Activated naive CD8-positive, alpha-beta T cell treated with anti-CD3 and anti-CD28 coated beads, Interleukin-2, amount 50 U/mL, for 16 hours (primary cell): ENCODE data around the gene EVL.

Experiments used
- DNase-seq: peaks from one replicate; pipeline ENCODE4 v3.0.0-alpha.2; 2020; ENCODE audit warnings: low read depth, low spot score

EVL gene

DNA sequence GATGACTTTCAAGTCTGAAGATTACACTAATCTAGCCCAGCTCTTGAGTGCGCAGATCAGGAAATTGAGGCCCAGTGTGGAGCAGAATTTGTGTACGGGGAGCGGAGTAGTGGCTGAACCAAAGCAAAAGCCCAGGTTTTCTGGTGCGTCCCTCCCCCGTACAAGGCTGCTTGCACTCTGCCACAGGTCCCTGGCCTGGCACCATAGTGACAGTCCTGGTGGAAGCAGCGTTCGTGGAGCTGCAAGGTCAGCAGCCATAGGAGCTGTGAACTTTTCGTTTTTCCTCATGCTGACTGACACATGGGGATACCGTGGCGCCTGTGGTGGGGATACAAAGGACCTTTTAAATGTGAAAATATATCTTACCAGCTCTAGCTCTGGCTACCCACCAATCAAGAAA is 1.7 kb downstream of the EVL start:
- DNase-seq = no peak

DNA sequence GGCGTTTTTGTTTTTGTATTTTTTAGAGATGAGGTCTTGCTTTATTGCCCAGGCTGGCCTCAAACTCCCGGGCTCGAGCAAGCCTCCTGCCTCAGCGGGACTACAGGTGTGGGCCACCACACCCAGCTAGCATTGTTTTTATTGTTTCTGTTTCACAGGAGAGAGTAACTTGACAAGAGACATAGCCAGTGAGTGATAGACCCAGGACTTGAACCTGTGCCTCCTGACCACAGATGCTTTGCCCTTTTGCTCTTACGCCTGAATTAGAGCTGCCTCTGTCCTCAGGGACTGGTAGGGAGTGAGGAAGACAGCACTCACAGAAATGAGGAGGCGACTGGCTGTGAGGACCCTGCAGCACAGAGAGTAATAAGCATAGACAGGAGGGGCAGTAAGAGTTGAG is 2.3 kb downstream of the EVL start:
- DNase-seq = no peak

DNA sequence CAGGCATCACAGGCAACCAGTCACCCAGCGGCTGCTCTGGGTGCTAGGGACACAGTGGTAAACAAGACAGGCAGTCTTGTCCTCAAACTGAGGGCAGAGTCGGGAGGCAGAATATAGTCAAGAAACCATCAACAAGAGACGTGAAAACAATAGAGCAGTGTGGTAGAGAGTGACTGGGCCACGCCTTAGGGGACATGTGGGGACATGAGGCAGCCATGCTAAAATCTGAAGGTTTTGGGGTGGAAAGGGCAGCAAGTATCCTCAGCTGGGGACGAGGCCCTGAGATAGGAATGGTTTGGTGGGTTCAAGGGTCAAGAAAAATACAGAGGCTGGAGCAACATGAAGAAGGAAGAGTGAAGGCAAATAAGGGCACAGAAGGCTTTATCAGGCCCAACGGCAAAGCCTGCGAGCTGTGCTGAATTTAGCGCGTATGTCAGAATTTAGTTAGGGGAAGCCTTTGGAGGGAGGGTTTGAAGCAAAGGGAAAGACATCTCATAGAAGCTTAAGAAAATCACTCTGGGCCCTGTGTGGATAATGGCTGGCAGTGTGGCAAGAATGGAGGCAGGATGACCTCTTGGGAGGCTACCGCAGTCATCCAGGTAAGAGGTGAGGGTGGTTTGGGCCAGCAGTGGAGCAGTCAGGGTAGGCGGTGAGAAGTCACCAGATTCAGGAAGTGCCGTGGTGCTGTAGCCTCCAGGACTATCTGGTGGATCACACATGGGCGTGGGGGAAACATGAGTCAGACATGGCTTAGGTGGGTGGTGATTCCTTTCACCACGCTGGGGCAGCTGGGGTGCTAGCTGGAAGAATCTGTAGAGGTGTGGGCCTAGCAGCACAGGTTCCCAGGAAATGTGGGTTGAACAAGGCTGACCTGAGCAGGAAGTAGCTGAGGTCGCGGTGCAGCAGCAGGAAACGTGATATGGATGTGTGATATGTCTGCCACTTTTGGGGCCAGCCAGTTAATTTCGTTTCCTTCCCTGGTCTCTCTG is 3.0 kb downstream of the EVL start:
- DNase-seq = peak; percentile 74

DNA sequence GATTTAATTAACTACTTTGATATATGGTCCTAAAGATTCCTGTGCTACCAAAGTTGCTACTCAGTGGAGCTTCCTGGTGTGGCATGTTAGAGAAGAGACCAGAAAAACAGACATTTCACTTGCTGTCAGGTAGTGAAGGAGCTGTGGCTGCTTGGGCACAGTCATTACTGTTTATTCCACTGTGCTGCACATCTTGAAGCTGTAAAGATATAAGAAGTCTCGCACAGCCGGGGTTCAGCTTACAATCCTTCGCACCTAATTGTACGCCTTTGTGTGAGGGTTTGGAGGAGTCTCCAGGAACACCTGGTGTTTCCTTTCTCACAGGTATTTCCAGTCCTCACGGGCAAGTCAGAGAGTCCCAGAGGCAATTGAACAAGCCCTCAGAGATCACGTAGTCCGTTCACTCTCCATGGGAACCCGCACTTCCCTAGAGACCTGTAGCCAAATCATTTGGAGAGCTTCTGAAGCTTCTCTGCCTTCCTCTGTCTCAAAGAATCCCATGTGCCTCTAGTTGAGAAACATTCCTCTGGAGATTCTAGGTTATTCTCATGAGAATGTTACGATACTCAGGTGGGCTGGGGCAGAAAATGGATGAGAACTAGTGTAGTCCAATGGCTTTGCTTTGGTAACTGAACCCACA is 4.1 kb downstream of the EVL start:
- no peak for DNase-seq

DNA sequence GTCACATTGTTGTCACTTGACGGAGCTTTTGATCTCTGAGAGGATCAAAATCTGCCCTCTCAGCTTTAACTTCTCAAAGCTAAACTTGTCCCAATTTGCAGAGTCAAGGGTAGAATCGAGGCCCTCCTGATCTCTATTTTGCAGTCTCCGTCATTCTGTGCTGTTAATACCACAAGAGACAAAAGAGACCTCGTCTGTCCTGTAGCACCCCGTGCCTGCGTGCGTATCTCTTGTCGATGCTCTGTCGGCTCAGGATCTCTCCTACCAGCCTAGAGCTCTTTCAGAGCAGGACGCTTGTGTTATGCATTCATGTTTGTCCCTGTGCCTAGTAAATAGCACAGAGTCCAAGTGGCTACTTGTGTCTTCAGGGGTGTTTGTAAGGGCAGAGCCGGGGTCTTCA is 5.1 kb downstream of the EVL start:
- no peak for DNase-seq

DNA sequence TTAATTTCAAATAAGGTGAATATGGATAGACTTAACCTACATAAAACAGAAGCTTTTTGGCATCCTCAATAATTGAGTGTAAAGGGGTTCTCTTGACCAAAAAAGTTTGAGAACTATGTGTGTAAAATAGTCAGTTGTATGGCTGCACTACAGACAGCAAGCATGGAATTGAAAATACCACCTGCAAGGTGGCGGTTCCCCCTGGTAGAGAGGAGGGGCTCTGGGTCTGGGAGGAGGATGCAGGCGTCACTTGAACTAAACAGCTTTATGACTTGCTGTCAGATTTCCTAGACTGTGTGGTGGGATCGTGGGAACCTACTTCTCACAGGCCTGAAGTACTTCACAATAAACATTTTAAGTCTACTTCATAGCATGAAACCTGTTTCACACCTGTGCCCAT is 6.3 kb downstream of the EVL start:
- no peak for DNase-seq

DNA sequence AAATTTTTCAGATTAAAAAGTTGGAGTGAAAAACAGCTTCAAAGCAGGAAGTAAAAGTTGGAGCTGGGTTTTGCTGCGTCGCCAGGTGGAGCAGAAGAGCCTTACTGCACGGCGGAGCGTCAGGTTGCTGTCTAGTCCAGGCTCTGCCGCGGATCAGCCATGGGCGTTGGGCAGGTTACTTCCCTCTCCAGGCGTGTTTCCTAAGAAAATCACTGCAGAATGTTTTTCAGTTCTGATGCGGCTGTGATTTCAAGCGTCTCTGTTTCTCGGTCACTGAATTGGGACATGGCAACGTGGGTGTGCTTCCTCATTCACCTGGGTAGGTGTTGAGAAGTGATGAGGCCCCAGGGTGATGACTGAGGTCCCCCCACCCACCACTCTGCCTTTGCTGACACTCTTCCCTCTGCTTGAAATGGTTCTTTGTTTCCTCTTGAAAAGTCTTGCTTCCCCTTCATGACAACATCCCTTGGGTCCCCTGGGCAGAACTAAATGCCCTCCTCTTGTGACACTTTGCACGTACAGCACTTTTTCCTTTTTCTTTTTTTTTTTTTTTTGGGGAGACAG is 7.6 kb downstream of the EVL start:
- DNase-seq = no peak

DNA sequence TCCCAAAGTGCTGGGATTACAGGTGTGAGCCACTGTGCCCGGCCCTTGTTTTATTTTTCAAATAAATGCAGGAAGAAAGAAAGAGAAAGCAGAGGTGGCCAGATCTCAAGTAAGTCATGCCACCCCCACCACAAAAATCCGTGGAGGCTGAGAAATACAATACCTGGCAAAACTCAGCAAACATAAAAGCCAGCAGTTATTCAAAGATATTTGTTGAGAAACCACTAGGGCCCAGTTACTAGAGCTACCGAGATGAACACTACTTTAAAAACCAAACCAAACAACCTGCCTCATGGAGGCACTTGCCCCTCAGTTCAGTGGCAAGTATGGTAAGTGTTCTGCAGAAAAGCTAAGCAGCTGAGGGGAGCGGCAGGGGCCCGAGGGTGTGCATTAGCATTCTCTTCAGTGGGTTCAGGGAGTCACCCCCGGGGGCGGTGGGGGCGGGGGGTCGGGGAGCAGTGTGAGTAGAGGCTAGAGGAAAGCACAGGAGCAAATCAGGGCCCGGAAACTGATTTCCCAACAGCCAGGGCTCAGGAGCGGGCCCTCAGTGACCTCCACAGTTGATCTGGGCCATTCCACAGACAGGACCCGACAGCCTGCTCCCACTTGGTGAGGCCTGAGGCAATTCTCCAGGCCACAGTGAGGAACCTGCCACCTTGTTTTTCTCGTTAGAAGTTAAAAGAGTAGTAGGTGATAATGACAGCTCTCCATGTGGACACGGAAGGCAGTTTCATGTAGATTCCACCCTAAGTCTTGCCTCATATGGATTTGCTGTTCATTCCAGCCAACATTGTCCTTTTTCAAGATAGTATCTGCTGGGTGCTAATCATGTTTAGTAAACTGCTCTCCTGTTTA is 8.6 kb downstream of the EVL start:
- DNase-seq = no peak

DNA sequence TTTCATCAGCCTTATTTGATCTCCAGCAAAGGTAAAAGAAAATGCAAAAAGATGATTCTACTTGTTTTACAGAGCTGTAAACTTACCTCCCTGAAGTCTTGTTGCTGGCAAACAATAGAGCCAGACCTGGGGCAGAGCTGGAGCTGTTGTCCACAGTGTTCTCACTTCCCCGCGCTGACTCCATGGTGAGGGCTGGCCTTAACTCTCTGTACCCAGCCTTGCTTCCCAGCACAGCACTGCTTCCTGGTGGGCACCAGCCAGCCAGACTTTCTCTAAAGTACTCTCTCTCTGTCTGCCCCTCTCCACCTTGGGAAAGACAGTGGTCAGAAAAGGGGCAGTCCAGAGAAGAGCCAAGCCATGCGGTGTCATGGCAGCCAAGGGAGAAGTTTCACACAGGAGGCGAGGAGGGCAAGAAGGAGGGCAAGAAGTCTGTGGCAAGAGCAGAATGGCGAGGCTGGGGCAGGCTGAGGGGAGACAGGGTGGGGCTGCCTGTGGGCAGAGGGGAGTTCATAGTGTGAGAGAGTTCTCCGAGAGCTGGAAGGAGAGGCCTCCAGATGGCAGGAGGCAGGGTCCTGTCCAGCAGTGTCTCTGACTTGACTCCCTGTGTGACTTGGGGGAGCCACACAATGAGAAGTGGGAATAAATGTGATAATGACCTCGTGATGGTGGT is 9.3 kb downstream of the EVL start:
- no peak for DNase-seq

DNA sequence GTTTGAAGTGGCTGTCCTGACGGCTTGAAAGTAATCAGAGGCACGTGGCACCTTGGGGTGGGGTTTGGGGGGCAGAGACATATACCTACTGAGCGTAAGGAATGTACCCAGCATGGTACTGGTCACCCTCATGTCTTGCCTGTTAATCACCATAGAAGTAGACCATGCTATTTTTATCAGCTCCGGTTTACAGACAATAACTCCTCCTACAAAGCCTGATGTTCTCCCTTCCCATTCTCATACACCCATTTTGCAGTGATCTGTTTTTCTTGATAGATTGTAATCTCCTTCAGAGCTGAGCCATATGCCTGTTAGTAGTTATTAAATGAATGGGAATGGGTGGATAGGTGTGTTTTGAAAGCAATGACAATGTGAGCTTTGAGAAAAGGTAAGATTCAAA is 10.5 kb downstream of the EVL start:
- no peak for DNase-seq

DNA sequence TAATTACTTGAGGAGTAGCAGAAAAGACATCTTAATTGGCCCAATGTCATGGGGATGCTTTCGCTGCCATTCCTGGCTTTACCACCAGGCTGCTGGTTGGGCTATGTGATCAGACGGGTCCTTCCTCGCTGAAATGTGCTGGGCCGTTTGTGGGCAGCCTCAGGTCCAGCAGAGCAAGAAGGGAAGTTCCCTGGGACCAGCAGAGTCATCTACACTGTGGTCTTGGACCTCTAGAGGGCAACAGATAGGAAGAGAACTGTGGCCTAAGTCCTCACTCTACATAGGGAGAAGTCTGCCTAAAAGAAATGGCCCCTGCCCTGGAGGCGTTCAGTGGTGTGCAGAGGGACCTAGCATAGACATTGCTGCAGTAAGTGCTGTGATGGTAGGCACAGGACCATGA is 10.9 kb downstream of the EVL start:
- DNase-seq = no peak

DNA sequence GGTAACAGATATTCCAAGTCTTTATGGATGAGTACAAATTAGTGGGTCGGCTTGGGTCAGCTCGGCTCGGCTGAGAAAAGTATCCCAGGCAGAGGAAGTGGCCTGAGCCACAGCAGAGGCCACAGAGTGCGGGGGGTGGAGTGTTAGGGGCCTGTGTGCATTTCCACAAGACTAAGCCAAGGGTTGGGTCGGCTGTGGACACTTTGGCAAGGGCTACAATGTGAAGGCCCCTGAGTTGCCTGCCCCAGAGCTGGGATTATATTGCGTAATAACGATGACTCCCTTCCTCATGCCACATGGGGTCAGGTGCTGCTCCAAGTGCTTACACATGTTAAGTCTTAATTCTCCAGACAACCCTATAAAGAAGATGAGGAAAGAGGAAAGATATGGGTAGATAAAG is 11.4 kb downstream of the EVL start:
- no peak for DNase-seq

DNA sequence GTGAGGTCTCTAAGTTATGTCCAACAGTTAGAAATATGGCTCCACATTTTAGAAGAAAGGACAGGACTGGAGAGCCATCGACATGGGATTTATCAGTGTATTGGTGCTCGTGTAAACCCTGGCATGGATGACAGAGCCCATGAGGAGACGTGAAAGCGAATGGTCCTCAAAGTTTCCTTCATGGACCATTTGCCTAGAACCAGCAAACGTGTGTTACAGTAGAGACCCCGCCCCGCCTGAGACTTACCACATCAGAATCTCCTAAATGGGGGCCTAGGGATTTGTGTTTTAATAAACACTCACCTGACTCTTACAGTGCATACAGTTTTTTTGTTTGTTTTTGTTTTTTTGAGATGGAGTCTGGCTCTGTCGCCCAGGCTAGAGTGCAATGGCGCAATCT is 12.2 kb downstream of the EVL start:
- no peak for DNase-seq

DNA sequence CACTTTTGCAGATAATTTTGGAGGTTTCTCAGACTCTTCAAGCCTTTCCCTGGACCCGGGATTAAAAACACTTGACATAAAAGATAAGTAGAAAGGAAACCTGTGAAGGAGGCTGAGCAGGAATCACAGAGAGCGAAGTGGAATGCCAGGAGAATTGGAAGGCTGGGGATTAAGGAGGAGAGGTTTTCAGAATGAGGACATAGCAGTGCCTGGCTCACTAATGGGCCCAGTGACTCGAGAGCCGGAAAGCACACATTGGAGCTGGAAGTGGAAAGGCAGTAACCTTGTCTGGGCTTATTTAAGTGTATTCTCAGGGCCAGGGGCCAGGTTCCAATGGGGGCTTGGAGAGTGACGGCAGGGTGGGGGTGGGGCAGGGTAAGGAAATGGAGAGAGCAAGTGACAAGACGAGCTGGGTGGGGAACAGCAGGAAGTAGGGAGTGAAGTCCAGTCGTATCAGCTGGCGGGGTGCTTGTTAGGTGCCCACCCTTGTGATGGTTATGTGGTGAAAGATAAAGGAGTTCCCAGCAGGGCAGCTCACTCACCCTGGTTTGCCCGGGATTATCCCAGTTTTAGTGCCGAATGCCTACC is 13.1 kb downstream of the EVL start:
- DNase-seq = no peak

DNA sequence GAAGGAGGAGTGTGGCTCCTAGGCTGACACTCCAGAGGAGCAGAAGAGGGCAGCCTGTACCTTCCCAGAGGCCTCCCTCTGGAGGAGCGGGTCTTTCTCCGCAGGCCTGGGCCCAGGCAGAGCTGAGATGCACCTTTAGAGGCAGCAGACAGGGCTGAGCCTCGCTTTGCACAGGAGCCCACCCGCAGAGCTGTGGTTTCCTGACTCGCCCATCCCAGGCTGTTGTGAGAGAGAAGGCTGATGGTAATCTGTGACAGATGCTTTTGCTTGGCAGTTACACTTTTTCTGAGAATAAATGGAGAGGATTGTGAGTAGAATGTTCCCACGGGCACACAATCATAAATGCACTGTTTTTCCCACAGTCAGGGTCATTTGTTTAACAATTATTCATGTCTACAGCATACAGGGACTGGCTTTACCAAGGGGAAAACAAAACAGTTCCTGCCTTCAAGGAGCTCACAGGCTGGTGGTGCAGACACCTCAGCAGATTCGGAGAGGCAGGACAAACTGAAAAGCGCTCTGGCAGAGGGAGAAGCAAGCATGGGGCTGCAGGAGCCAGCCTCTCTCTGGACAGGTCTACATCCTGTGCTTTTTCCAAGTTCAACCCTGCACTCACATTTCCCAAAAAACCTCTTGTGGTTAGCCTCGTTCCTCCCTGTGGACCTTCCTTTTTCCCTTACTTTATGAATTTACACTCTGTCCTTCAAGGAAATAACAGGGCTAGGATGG is 13.9 kb downstream of the EVL start:
- peak; percentile 51 for DNase-seq

DNA sequence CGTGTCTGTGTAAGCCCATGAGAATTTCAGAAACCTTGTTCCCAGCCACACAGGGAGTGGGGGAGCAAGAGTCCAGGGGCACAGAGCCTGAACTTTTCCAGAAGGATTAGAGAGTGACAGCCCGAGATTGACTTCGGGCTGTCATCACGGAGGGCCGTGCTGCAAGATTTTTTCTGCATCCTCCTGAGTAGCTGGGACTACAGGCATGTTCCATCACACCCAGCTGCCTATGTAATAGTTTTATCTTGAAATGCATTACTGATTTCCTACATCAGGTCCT is 14.4 kb downstream of the EVL start:
- no peak for DNase-seq

DNA sequence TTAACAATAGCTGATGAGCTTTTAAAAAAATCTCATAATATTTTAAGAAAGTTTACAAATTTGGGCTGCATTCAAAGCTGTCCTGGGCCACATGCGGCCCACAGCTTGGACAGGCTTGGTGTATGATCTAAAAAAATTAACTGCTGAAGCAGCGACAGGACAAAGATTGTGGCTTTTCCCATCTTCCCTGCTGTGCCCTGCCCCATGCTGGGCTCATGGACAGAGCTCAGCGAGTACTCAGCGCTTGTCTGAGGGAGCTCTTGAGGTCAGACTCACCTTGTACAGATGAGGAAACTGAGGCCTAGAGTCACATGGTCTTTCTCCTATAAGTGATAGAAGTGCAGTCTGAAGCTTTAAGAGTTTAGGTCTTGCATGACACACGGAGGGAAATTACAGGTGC is 15.0 kb downstream of the EVL start:
- no peak for DNase-seq

DNA sequence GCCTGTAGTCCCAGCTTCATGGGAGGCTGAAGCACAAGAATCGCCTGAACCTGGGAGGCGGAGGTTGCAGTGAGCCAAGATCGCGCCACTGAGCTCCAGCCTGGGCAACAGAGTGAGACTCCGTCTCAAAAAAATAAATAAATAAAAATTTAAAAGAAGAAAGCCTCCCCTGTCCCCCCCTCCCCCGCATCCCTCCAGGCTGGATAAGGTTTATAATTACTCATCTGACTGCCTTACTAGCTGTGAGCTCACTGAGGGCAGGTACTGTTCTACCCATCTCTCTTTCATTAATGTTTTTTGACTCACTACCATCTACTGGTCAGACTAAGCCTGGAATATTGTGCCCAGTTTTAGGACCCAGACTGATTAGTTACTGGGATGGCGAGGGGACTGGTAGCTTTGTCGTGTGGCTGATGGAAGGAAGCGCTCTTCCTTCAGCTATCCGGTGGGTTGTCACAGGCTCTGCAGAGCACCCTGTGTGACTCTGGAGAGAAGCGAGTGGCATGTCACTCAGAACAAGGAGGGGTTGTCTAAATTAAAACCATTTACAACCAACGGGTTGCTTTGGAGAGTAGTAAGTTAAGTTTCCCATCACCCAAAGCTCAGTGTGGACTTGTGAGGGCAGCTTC is 16.9 kb downstream of the EVL start:
- DNase-seq = no peak

DNA sequence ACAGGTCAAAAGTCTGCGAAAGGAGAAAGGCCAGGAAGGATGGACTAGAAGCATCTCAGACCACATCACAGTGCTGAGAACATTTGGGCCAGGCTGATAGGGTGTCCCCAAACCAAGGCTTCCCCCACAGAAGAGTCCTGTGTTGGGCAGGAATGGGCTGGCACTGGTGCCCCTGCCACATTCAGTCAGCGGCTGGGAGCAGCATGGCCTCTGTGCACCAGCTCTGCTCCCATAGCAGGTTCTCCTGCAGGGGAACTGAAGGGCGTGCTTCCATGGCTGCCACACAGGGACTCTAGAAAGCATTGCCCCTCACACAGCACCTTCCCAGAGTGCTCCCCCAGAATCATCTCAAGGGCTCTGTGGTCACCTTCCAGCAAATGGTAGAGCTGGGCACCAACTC is 17.5 kb downstream of the EVL start:
- DNase-seq = no peak

DNA sequence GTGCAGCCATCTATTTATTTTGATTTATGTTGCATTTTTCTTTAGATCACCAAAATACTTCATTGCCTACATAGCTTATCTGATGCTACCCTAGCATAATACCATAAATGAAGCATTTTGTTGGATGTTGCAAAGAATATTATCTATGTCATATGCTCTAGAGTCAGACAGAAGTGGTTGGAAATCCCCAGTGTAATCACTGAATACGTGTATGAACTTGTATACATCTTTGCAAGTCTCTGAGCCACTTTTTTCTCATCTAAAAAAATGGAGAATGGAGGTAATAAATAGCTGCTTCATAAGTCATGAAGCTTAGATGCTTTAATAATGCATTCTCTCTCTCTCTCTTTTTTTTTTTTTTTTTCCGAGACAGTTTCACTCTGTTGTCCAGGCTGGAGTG is 18.5 kb downstream of the EVL start:
- DNase-seq = no peak
